Caco-2 (cell line): Measurements from ENCODE around the gene UPP2. TPM values are rescaled to one million over a fixed set of nuclear protein-coding genes. Genes with fewer than 3 reads are reported as not detected.

Source experiments
- BruUV-seq: library from RNA; stranded (reverse); fragments of 400-500 nt; replicated peaks from 2 replicates; lab custom pipeline; 2021; lab: Mats Ljungman, UMichigan
- CTCF ChIA-PET: fragments of 300-600 bp; sonication (Branson Sonifier 250); formaldehyde crosslinking; loops from one replicate; lab custom pipeline; 2022; ENCODE audit warnings: antibody characterized with exemption; lab: Charles Lee
- POLR2A ChIA-PET: fragments of 300-600 bp; sonication (Branson Sonifier 250); formaldehyde crosslinking; loops from one replicate; lab custom pipeline; 2022; ENCODE audit warnings: antibody characterized with exemption; lab: Charles Lee
- DNase-seq, 2 experiments: peaks; one replicate each; pipeline versions ENCODE4 v3.0.0 to v3.0.0-alpha.2; 2020 to 2022
- H3K27me3 ChIP-seq: replicated peaks from 2 replicates; pipeline ENCODE4 v1.6.0; 2011; ENCODE audit warnings: low read length; ENCODE audit not compliant: control insufficient read depth, insufficient read depth
- H3K36me3 ChIP-seq: 2 replicates; pipeline ENCODE4 v1.5.1; 2011; ENCODE audit warnings: low read length; ENCODE audit not compliant: control insufficient read depth, insufficient read depth
- H3K4me1 ChIP-seq: fragments of 250-450 bp; sonication (Bioruptor Pico); 2 replicates; pipeline ENCODE4 v1.5.1; 2020; ENCODE audit warnings: mild to moderate bottlenecking
- H3K4me3 ChIP-seq: 2 replicates; pipeline ENCODE4 v1.5.1; 2011; ENCODE audit warnings: low read depth, mild to moderate bottlenecking, control low read depth, low read length
- H3K9me3 ChIP-seq: fragments of 250-450 bp; sonication (Bioruptor Pico); 2 replicates; pipeline ENCODE4 v1.5.1; 2020; ENCODE audit warnings: mild to moderate bottlenecking, moderate library complexity
- H3K27ac Mint-ChIP-seq: one replicate; pipeline ENCODE4 v1.8.0; 2022; ENCODE audit warnings: mixed read lengths; ENCODE audit not compliant: unreplicated experiment
- H3K27me3 Mint-ChIP-seq: one replicate; pipeline ENCODE4 v1.8.0; 2022; ENCODE audit warnings: mixed read lengths; ENCODE audit not compliant: insufficient read depth, unreplicated experiment
- H3K36me3 Mint-ChIP-seq: one replicate; pipeline ENCODE4 v1.8.0; 2022; ENCODE audit warnings: mild to moderate bottlenecking, mixed read lengths; ENCODE audit not compliant: insufficient read depth, unreplicated experiment
- H3K4me1 Mint-ChIP-seq: one replicate; pipeline ENCODE4 v1.8.0; 2022; ENCODE audit warnings: low read depth, mixed read lengths; ENCODE audit not compliant: unreplicated experiment
- H3K4me3 Mint-ChIP-seq: one replicate; pipeline ENCODE4 v1.8.0; 2022; ENCODE audit warnings: mild to moderate bottlenecking, moderate library complexity, mixed read lengths; ENCODE audit not compliant: unreplicated experiment
- H3K9me3 Mint-ChIP-seq: one replicate; pipeline ENCODE4 v1.8.0; 2022; ENCODE audit warnings: mixed read lengths; ENCODE audit not compliant: unreplicated experiment
- intact Hi-C: fragments of 100-400 bp; cut with micrococcal nuclease; formaldehyde crosslinking; loops from one replicate; pipeline ENCODE4 v1.10.0; 2022; ENCODE audit not compliant: unreplicated experiment
- total RNA-seq: library from RNA; stranded (reverse); gene quantifications from 2 replicates; pipeline ENCODE4 v1.2.3, GENCODE V29; 2022
- TF ChIP-seq, protein P1 (sequence below), 2 experiments: fragments of 200-600 bp in 1 of 2; IDR thresholded peaks; 1 replicate in 1 of 2; 2 replicates in 1 of 2; pipeline versions ENCODE4 v1.5.1 to v1.8.0; 2011 to 2022; ENCODE audit warnings: antibody characterized with exemption in 1 of 2, control low read depth in 1 of 2, inconsistent platforms in 1 of 2, low read depth in 1 of 2, low read length in 1 of 2, mild to moderate bottlenecking in 1 of 2, moderate library complexity in 1 of 2; ENCODE audit not compliant: insufficient read depth in 1 of 2, severe bottlenecking in 1 of 2, unreplicated experiment in 1 of 2

Gene UPP2
- total RNA-seq, 1 experiment from 2014 or later = not detected

DNA sequence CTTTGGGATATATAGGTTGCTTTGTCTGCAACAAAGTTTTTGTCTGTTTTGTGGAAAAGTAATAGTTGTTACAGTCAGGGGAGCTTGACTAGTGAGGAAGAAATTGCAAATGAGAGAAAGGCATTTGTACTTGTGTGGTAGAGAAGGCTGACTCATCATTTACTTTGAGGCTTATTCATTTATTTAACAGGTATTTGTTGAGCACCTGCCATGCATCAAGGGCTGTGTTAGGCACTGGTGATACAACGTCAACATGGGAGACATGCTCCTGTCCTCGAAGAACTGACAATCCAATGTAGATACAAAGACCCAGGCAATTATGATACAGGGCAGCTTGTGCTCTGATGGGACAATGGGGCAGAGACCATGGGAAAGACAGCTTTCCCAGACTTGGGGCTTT lies 79.5 kb downstream of the UPP2 start:
- intact Hi-C loops = loop anchor here (10.0 kb wide), 2 partner anchors 134 to 434 kb away; no protein-coding TSS in a partner anchor
- no TSS peak for BruUV-seq
- ChIA-PET POLR2A (no interaction called here), CTCF (no interaction called here)
- no peak for DNase-seq
- H3K4me1 Mint-ChIP-seq = peaks cover 34% of the 10 kb centered on the region
- TF ChIP-seq, protein P1, sequence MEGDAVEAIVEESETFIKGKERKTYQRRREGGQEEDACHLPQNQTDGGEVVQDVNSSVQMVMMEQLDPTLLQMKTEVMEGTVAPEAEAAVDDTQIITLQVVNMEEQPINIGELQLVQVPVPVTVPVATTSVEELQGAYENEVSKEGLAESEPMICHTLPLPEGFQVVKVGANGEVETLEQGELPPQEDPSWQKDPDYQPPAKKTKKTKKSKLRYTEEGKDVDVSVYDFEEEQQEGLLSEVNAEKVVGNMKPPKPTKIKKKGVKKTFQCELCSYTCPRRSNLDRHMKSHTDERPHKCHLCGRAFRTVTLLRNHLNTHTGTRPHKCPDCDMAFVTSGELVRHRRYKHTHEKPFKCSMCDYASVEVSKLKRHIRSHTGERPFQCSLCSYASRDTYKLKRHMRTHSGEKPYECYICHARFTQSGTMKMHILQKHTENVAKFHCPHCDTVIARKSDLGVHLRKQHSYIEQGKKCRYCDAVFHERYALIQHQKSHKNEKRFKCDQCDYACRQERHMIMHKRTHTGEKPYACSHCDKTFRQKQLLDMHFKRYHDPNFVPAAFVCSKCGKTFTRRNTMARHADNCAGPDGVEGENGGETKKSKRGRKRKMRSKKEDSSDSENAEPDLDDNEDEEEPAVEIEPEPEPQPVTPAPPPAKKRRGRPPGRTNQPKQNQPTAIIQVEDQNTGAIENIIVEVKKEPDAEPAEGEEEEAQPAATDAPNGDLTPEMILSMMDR (IDR thresholded peaks at IDR 0.05; ENCODE audit: insufficient read depth in 1 of 2, low read depth in 1 of 2, low read length in 1 of 2, severe bottlenecking in 1 of 2, unreplicated experiment in 1 of 2) = no peak
- no peaks in the 10 kb centered on the region for H3K36me3 ChIP-seq
- H3K4me3 ChIP-seq = no peak overlapping the region
- H3K27me3 Mint-ChIP-seq = no peaks in the 10 kb centered on the region
- peaks cover 33% of the 10 kb centered on the region for H3K4me1 ChIP-seq
- H3K9me3 ChIP-seq = no peaks in the 10 kb centered on the region
- H3K9me3 Mint-ChIP-seq = no peaks in the 10 kb centered on the region
- no peaks in the 10 kb centered on the region for H3K27me3 ChIP-seq
- no peaks in the 10 kb centered on the region for H3K36me3 Mint-ChIP-seq
- H3K27ac Mint-ChIP-seq = no peak overlapping the region
- H3K4me3 Mint-ChIP-seq = no peak overlapping the region

DNA sequence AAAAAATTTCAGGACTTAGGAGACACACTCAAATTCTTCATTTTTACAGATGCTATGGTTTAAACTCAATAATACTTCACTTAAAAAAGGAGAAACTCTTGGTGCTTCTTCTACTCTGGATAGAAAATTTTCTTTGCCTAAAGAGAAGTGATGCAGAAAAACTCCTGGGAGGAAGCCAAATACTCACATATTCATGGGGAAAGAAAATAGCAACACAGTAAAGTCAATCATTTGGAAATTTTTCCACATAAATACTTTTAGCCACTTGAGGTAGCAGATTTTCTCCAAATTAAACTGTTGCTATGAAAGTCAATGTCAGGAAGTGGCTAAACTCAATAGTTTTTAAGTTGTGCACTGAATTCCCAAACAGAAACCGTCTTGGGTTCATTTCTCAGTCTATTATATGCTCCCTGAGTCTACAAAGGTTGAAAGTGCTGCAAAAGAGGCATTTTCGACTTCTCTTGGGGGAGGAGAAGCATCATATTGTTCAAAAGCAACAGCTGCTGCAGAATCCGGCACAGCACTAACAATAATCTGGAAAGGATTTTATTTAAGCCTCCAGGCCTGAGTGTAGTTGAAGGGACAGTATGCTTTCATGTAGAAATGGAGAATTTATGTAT lies 81.1 kb downstream of the UPP2 start:
- ChIA-PET POLR2A (no interaction called here), CTCF (no interaction called here)
- H3K4me3 ChIP-seq = no peak overlapping the region
- TF ChIP-seq, protein P1 (IDR thresholded peaks at IDR 0.05; ENCODE audit: insufficient read depth in 1 of 2, low read depth in 1 of 2, low read length in 1 of 2, severe bottlenecking in 1 of 2, unreplicated experiment in 1 of 2) = no peak
- no peaks in the 10 kb centered on the region for H3K27me3 ChIP-seq
- peaks cover 34% of the 10 kb centered on the region for H3K4me1 Mint-ChIP-seq
- H3K9me3 Mint-ChIP-seq = no peaks in the 10 kb centered on the region
- H3K4me1 ChIP-seq = peaks cover 29% of the 10 kb centered on the region
- H3K36me3 Mint-ChIP-seq = no peaks in the 10 kb centered on the region
- no peaks in the 10 kb centered on the region for H3K36me3 ChIP-seq
- no peaks in the 10 kb centered on the region for H3K9me3 ChIP-seq
- intact Hi-C loops = loop anchor here (1.0 to 10.0 kb wide), 3 partner anchors 86 to 432 kb away; no protein-coding TSS in a partner anchor
- no peak overlapping the region for H3K4me3 Mint-ChIP-seq
- no peaks in the 10 kb centered on the region for H3K27me3 Mint-ChIP-seq
- no TSS peak for BruUV-seq
- no peak for DNase-seq
- H3K27ac Mint-ChIP-seq = no peak overlapping the region

DNA sequence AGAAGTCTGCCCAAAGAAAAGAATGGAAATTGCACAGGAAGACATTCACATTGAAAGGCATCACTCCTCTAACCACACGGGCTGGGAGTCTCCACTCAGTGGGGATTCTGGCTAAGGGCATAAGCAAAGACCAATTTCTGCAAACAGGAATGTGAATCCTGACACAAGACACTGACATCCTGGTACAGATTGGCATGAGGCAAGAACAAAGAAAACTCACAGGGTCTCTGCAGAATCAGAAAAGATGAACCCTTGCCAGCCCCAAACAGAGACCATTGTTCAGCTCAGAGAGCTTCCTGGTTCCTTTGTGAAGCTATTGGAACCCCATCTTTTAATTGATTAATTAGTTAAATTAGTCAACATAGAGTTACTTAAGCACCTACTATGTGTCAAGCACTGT lies 82.3 kb downstream of the UPP2 start:
- H3K27me3 Mint-ChIP-seq = no peaks in the 10 kb centered on the region
- H3K4me3 ChIP-seq = no peak overlapping the region
- no peaks in the 10 kb centered on the region for H3K9me3 ChIP-seq
- DNase-seq = no peak
- H3K4me1 ChIP-seq = peaks cover 30% of the 10 kb centered on the region
- no peak overlapping the region for H3K4me3 Mint-ChIP-seq
- no peaks in the 10 kb centered on the region for H3K27me3 ChIP-seq
- H3K36me3 ChIP-seq = no peaks in the 10 kb centered on the region
- BruUV-seq = no TSS peak
- intact Hi-C loops = loop anchor here (2.0 to 10.0 kb wide), 4 partner anchors 131 to 561 kb away; partner anchors contain the start of genes CCDC148 and PKP4
- H3K9me3 Mint-ChIP-seq = no peaks in the 10 kb centered on the region
- no peak overlapping the region for H3K27ac Mint-ChIP-seq
- TF ChIP-seq, protein P1 (IDR thresholded peaks at IDR 0.05; ENCODE audit: insufficient read depth in 1 of 2, low read depth in 1 of 2, low read length in 1 of 2, severe bottlenecking in 1 of 2, unreplicated experiment in 1 of 2) = no peak
- ChIA-PET POLR2A (no interaction called here), CTCF (no interaction called here)
- no peaks in the 10 kb centered on the region for H3K36me3 Mint-ChIP-seq
- peaks cover 34% of the 10 kb centered on the region for H3K4me1 Mint-ChIP-seq
